ENCODE measurements around the gene PLAAT1.

PLAAT1 gene

DNA sequence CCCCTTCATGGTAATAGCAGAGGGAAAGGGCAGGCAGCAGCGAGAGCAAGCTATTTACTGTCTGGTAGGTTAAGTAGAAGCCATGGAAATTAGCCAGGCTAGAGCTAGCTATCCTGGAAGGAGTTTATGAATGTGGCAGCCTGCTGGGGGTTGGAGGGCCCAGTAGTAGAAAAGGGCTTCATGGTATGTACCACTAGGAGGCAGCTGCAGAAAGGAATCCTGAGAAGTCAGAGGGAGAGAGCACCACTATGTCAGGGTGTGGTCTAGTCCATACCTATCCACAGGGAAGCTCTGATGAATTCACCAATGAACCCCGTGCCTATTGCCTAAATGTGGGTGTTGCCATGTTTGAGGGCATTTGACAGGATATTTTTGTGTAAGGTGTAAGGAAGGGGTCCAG, 55.0 kb downstream of the PLAAT1 start:
- Mint-ChIP-seq H3K27ac (no peak overlapping the region), H3K9me3 (peaks cover 13 to 20% of the 10 kb centered on the region in 2 donors), H3K4me1 (no peaks in the 10 kb centered on the region), H3K36me3 (no peaks in the 10 kb centered on the region), H3K27me3 (no peaks in the 10 kb centered on the region), H3K4me3 (no peak overlapping the region)
- DNase-seq: no peak
- no peak for ATAC-seq (replicated peaks)

DNA sequence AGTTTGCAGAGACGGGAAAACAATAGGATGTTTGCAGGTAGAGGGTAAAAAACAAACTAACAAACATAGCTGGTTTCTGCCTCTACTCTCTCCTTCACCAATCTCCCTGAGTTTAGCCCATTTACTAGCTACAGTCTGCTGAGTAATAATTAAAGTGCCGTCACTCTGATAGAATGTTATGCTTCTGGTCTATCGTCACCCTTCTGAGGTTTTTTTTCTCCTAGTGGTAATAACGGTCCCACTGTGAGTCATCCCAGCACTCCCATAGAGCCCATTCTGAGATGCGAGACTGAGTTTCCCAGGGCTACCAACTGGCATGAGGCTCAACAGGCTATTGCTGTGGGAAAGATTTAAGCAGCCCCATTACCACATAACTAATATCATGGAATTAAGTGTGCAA, 56.4 kb downstream of the PLAAT1 start:
- H3K27ac Mint-ChIP-seq: no peak overlapping the region
- H3K36me3 Mint-ChIP-seq: no peaks in the 10 kb centered on the region
- no peak for ATAC-seq (replicated peaks)
- no peak for DNase-seq
- H3K4me1 Mint-ChIP-seq: no peaks in the 10 kb centered on the region
- H3K9me3 Mint-ChIP-seq: peaks cover 6 to 13% of the 10 kb centered on the region in 2 donors
- no peak overlapping the region for H3K4me3 Mint-ChIP-seq
- H3K27me3 Mint-ChIP-seq: no peaks in the 10 kb centered on the region

DNA sequence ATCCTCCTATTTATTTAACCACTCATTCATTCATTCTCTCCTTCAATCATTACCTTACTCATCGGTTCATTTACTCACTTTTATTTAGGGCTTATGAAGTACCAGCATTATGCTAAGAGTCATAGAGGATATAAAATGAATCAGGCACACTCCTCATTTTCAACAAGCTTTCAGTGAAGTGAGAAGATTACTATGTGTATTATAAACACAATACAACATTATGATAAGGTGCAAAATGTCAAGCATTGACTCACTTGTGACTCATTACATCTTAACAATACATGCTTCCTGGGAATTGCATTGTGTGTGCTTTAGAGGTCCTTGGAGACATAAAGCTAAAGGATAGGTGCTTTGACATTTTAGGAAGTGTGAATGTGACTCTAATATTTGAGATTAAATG, 60.4 kb downstream of the PLAAT1 start:
- Mint-ChIP-seq H3K27me3 (peaks cover 0 to 4% of the 10 kb centered on the region in 2 donors), H3K27ac (no peak overlapping the region), H3K36me3 (no peaks in the 10 kb centered on the region), H3K4me1 (no peaks in the 10 kb centered on the region), H3K4me3 (no peak overlapping the region), H3K9me3 (peaks cover 2 to 5% of the 10 kb centered on the region in 2 donors)
- DNase-seq (no peak), ATAC-seq (replicated peaks) (no peak)

- Mint-ChIP-seq H3K4me1 (no peaks in the 10 kb centered on the region), H3K27ac (no peak overlapping the region), H3K4me3 (no peak overlapping the region), H3K36me3 (no peaks in the 10 kb centered on the region), H3K9me3 (no peaks in the 10 kb centered on the region), H3K27me3 (peaks cover 0 to 9% of the 10 kb centered on the region in 2 donors)
- ATAC-seq (replicated peaks) (no peak), DNase-seq (no peak)
Measured at GRCh38 chr3:193305356-193305755, 64.3 kb downstream of the PLAAT1 start.

DNA sequence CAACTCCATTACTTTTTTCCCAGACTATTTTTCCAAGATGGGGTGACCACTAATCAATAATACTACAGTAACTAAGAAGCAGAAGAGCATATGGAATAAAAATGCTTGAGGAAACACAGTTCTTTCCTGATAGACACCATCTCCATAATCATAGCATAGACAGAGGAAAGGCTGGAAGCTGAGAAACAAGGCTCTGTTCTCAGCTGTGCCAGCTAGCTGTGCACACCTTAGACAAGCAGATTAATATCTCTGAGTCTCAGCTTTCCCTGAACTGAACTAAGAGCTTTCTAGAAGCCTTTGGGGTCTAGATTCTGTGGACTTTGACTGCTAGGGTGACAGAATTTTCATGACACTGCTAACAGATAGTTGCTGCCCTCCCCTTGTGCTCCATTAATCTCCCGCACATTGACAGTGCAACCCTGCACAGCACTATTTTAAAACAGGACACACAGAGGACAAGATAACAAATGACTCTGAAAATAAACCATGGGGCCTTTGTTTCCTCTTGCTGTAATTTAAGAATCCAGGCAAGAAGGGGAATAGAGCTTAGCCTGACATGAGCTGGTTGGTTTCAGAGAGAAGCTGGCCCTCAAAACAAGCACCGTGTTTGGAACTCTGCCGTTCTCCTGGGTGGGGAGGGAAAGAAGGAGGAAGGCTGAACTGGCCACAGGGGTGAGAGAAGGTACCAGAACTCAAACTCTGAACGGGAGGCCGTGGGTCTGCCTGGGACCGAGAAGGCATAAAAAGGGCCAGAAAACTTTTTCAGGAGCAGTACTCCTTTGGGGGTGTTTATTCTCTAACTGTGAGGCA, 70.1 kb downstream of the PLAAT1 start:
- H3K36me3 Mint-ChIP-seq: no peaks in the 10 kb centered on the region
- no peak overlapping the region for H3K4me3 Mint-ChIP-seq
- no peaks in the 10 kb centered on the region for H3K4me1 Mint-ChIP-seq
- peaks cover 0 to 5% of the 10 kb centered on the region in 2 donors for H3K27me3 Mint-ChIP-seq
- ATAC-seq (replicated peaks) (no peak), DNase-seq (no peak)
- H3K27ac Mint-ChIP-seq: no peak overlapping the region
- H3K9me3 Mint-ChIP-seq: peaks cover 0 to 3% of the 10 kb centered on the region in 2 donors

- no peaks in the 10 kb centered on the region for H3K36me3 Mint-ChIP-seq
- H3K9me3 Mint-ChIP-seq: peaks cover 0 to 3% of the 10 kb centered on the region in 2 donors
- no peak overlapping the region for H3K27ac Mint-ChIP-seq
- no peaks in the 10 kb centered on the region for H3K4me1 Mint-ChIP-seq
- ATAC-seq (replicated peaks) (no peak), DNase-seq (no peak)
- H3K27me3 Mint-ChIP-seq: peaks cover 0 to 5% of the 10 kb centered on the region in 2 donors
- no peak overlapping the region for H3K4me3 Mint-ChIP-seq
Measured at GRCh38 chr3:193313061-193313958, 72.3 kb downstream of the PLAAT1 start.

DNA sequence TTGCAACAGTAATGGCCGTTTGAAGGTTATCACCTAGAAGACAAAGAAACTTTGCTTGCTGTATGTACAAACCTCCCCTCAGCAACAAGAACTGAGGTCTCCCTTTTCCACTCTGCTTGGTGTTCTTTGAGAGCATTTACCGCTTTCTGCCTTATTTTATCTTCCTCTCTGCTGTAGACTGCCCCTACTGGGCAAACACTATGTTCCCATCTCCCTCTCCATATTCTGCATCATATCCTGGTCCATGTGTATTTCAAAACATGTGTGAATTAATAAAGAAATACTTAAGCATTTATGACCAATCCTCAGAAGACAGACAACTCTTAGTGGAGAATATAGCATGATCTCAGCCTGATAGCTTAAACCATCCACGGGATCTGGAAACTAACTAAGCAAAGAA, 73.1 kb downstream of the PLAAT1 start:
- no peaks in the 10 kb centered on the region for H3K36me3 Mint-ChIP-seq
- no peak overlapping the region for H3K4me3 Mint-ChIP-seq
- H3K27me3 Mint-ChIP-seq: peaks cover 0 to 5% of the 10 kb centered on the region in 2 donors
- ATAC-seq (replicated peaks) (no peak), DNase-seq (no peak)
- H3K27ac Mint-ChIP-seq: no peak overlapping the region
- H3K9me3 Mint-ChIP-seq: peaks cover 0 to 3% of the 10 kb centered on the region in 2 donors
- H3K4me1 Mint-ChIP-seq: no peaks in the 10 kb centered on the region

DNA sequence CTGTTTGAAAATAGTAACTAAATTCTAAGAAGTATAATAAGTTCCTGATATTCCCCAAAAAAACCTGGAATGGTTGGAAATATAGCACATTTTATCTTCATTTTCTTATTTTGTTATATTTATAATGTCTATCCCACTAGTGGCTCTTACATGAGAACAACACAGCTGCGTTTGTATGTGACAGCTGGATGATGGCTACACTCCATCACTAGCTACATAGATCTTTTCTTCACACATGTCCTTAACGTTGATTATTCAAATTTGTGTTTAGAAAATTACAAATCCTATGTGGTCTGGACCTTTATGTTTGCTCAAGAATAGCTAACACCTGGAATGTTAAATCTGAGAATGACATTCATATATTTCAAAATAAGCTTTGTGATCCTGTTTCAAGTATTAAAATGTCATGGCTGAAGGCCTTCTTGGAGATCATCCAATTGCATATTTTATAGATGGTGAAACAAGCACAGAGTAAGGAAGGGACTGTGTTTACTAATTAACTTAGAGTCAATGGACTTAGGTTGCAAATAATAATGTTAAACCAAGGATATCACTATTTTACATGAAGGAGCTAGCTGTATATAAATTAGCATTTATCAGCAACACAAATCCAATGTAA, 76.8 kb downstream of the PLAAT1 start:
- no peak for DNase-seq
- Mint-ChIP-seq H3K4me1 (no peaks in the 10 kb centered on the region), H3K27me3 (no peaks in the 10 kb centered on the region), H3K4me3 (no peak overlapping the region), H3K9me3 (peaks cover 0 to 3% of the 10 kb centered on the region in 2 donors), H3K36me3 (no peaks in the 10 kb centered on the region), H3K27ac (no peak overlapping the region)
- no peak for ATAC-seq (replicated peaks)

Data from stimulated activated naive B cell treated with anti-CD40 and anti-IgM and Interleukin-4, amounts not matched to agents 10 μg/mL and 1 μg/mL and 100 μg/mL, for 72 hours (primary cell).